Middle frontal gyrus (tissue), 1 donor: ENCODE data around the gene NDUFC1.
"Not testable (repeated sequence)": the region's sequence is repeated elsewhere in the genome, so short reads cannot be mapped to it uniquely, and the experiment has no call there.

Experiments used
- DNase-seq: peaks from one replicate; pipeline ENCODE4 v3.0.0-alpha.2; 2015; ENCODE audit warnings: low spot score; ENCODE audit errors: extremely low spot score

The NDUFC1 gene

GRCh38 chr4:139301821-139302611, at the start of gene NDUFC1:
Gene NDUFC1, minus strand, starts transcription at chr4:139302477. Its CDS starts 6,679 bp downstream, at chr4:139295798.
- DNase-seq, result no peak

GRCh38 chr4:139337612-139338011, 35.3 kb upstream of the NDUFC1 start:
- DNase-seq, result no peak

GRCh38 chr4:139333046-139333445, 30.8 kb upstream of the NDUFC1 start:
- DNase-seq, result no peak

GRCh38 chr4:139331185-139331584, 28.9 kb upstream of the NDUFC1 start:
- DNase-seq, result no peak

- DNase-seq, result no peak
These were observed 28.0 kb upstream of the NDUFC1 start for GRCh38 chr4:139330283-139330682.

- no peak for DNase-seq
These were observed 27.5 kb upstream of the NDUFC1 start for GRCh38 chr4:139329665-139330200.

GRCh38 chr4:139324620-139325019, 22.3 kb upstream of the NDUFC1 start:
- no peak for DNase-seq

- DNase-seq, result not testable (repeated sequence)
These were observed 20.3 kb upstream of the NDUFC1 start for GRCh38 chr4:139322541-139322940.

- DNase-seq, result not testable (repeated sequence)
These were observed 19.8 kb upstream of the NDUFC1 start for GRCh38 chr4:139322070-139322469.

GRCh38 chr4:139319571-139319970, 17.3 kb upstream of the NDUFC1 start:
- DNase-seq, result no peak

GRCh38 chr4:139317635-139318034, 15.4 kb upstream of the NDUFC1 start:
- no peak for DNase-seq

- DNase-seq, result no peak
These were observed 14.5 kb upstream of the NDUFC1 start for GRCh38 chr4:139316733-139317132.

GRCh38 chr4:139315221-139315675, 13.0 kb upstream of the NDUFC1 start:
- no peak for DNase-seq

GRCh38 chr4:139314047-139314800, 11.9 kb upstream of the NDUFC1 start:
- no peak for DNase-seq

GRCh38 chr4:139313414-139313813, 11.1 kb upstream of the NDUFC1 start:
- DNase-seq, result not testable (repeated sequence)

GRCh38 chr4:139312552-139313332, 10.5 kb upstream of the NDUFC1 start:
- no peak for DNase-seq

- DNase-seq, result no peak
These were observed 9.6 kb upstream of the NDUFC1 start for GRCh38 chr4:139311909-139312308.

- DNase-seq, result no peak
These were observed 2.6 kb upstream of the NDUFC1 start for GRCh38 chr4:139304920-139305319.

GRCh38 chr4:139301113-139301820, 1.0 kb downstream of the NDUFC1 start, which contains the start of gene NAA15:
Gene NAA15, plus strand, starts transcription at chr4:139301505. Its CDS starts 273 bp downstream, at chr4:139301778.
- peak; percentile 96 for DNase-seq

GRCh38 chr4:139300431-139301112, 1.7 kb downstream of the NDUFC1 start:
- no peak for DNase-seq
